ENCODE measurements around the gene PRKCB.

DNA sequence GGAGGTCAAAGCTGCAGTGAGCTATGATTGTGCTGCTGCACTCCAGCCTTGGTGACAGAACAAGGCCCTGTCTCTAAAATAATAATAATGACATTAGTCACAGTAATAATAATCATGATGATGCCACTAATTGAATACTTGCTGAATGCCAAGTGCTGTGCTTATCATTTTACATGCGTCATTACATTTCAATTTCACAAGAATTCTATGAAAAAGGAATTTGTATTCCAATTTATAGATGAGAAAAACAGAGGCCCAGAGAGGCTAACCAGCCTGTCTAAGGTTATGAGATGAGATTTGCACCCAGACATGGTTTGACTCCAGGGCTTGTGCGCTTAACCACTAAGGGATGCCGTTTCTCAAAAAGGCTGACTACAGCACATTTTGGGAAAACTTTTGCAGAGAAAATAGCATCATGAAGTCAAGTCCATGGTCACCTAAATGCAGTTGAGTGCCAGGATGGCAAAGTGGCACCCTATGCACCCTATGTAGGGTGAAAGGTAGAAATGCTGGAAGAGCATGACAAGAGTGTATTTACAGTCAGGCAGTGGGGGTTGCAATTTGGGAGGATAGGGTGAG, 276.0 kb downstream of the PRKCB start:
- no peak for TF ChIP-seq POLR2A (IDR thresholded peaks at IDR 0.05; ENCODE audit: low read length)
- TF ChIP-seq GATA1 (IDR thresholded peaks at IDR 0.05; ENCODE audit: low read depth, low read length): no peak
